Endothelial cell of umbilical vein (primary cell): Measurements from ENCODE around the gene TRIM32. TPM values are rescaled to one million over a fixed set of nuclear protein-coding genes. Genes with fewer than 3 reads are reported as not detected.
A peak's percentile ranks its signal among the peaks of the same experiment; 100 is the strongest.

Experiments
- BruUV-seq: library from RNA; stranded (reverse); fragments of 400-500 nt; replicated peaks from 2 replicates; lab custom pipeline; 2021; lab: Mats Ljungman, UMichigan
- CTCF ChIA-PET: fragments of 300-600, 350-600 bp; sonication (Branson Sonifier 250); formaldehyde crosslinking; loops from one replicate; lab custom pipeline; 2021; ENCODE audit warnings: antibody characterized with exemption, inconsistent platforms; lab: Charles Lee
- POLR2A ChIA-PET: fragments of 300-600, 350-600 bp; sonication (Branson Sonifier 250); formaldehyde crosslinking; loops from one replicate; lab custom pipeline; 2021; ENCODE audit warnings: antibody characterized with exemption, inconsistent platforms; lab: Charles Lee
- DNase-seq: peaks from one replicate; pipeline ENCODE4 v3.0.0-alpha.2; 2011; ENCODE audit warnings: low read depth, low spot score
- FAIRE-seq: peaks from 2 replicates; lab custom pipeline; 2011; peaks lifted over from hg19 to GRCh38; lab: Jason Lieb, UNC
- H2AFZ ChIP-seq: 2 replicates; pipeline ENCODE4 v1.6.0; 2012; ENCODE audit warnings: low read depth, low read length, control low read depth, inconsistent platforms
- H3K27ac ChIP-seq: 2 replicates; pipeline ENCODE4 v1.5.1; 2011; ENCODE audit warnings: low read depth, mild to moderate bottlenecking, control low read depth, low read length, moderate library complexity; ENCODE audit not compliant: insufficient read depth
- H3K27me3 ChIP-seq, 2 experiments: 2 replicates each; pipeline versions ENCODE4 v1.6.0 to v1.6.1; 2011; ENCODE audit warnings: low read length in 2 of 2, mixed read lengths in 1 of 2; ENCODE audit not compliant: control insufficient read depth in 2 of 2, insufficient read depth in 2 of 2
- H3K36me3 ChIP-seq, 2 experiments: 2 replicates in 1 of 2; 3 replicates in 1 of 2; pipeline ENCODE4 v1.5.1; 2011; ENCODE audit warnings: low read length in 2 of 2, mild to moderate bottlenecking in 1 of 2, moderate library complexity in 1 of 2; ENCODE audit not compliant: control insufficient read depth in 2 of 2, insufficient read depth in 2 of 2; ENCODE audit errors: extremely low read depth in 1 of 2
- H3K4me1 ChIP-seq: 3 replicates; pipeline ENCODE4 v1.5.1; 2011; ENCODE audit warnings: mild to moderate bottlenecking, low read length; ENCODE audit not compliant: control insufficient read depth, insufficient read depth; ENCODE audit errors: extremely low read depth
- H3K4me2 ChIP-seq: 2 replicates; pipeline ENCODE4 v1.6.1; 2011; ENCODE audit warnings: low read length, control low read depth, mixed read lengths; ENCODE audit not compliant: insufficient read depth
- H3K4me3 ChIP-seq, 3 experiments: fragments of 200-600 bp in 1 of 3; sonication (generic), shearing (Covaris generic) in 1 of 3; replicated peaks in 1 of 3; 2 replicates each; pipeline ENCODE4 v1.5.1; 2011 to 2016; ENCODE audit warnings: control low read depth in 3 of 3, low read length in 3 of 3, mild to moderate bottlenecking in 2 of 3, inconsistent platforms in 1 of 3, low read depth in 1 of 3, moderate library complexity in 1 of 3; ENCODE audit not compliant: insufficient read depth in 1 of 3
- H3K79me2 ChIP-seq: 2 replicates; pipeline ENCODE4 v1.6.0; 2012; ENCODE audit warnings: low read length, inconsistent platforms; ENCODE audit not compliant: control insufficient read depth, insufficient read depth
- H3K9ac ChIP-seq: replicated peaks from 2 replicates; pipeline ENCODE3; 2011; ENCODE audit warnings: low read length, control low read depth; ENCODE audit not compliant: insufficient read depth; ENCODE audit errors: extremely low read depth
- H3K9me1 ChIP-seq: replicated peaks from 3 replicates; pipeline ENCODE4 v1.6.0; 2011; ENCODE audit warnings: mild to moderate bottlenecking, low read length; ENCODE audit not compliant: control insufficient read depth, insufficient read depth; ENCODE audit errors: extremely low read depth
- H3K9me3 ChIP-seq: replicated peaks from 2 replicates; pipeline ENCODE4 v1.5.1; 2012; ENCODE audit warnings: low read length, inconsistent platforms; ENCODE audit not compliant: control insufficient read depth, insufficient read depth
- H4K20me1 ChIP-seq: replicated peaks from 2 replicates; pipeline ENCODE3; 2011; ENCODE audit warnings: mild to moderate bottlenecking, low read length; ENCODE audit not compliant: control insufficient read depth, insufficient read depth; ENCODE audit errors: extremely low read depth
- EZH2 ChIP-seq: IDR thresholded peaks from 2 replicates; pipeline ENCODE4 v1.6.1; 2012; ENCODE audit warnings: borderline replicate concordance, low read depth, mild to moderate bottlenecking, moderate library complexity, low read length, inconsistent platforms; ENCODE audit not compliant: severe bottlenecking
- FOS ChIP-seq: IDR thresholded peaks from 2 replicates; pipeline ENCODE4 v1.6.1; 2011; ENCODE audit warnings: mild to moderate bottlenecking, low read length, moderate library complexity, borderline replicate concordance; ENCODE audit not compliant: insufficient read depth
- GATA2 ChIP-seq: IDR thresholded peaks from 2 replicates; pipeline ENCODE4 v1.7.0; 2011; ENCODE audit warnings: low read depth, mild to moderate bottlenecking, moderate library complexity, mixed read lengths, low read length; ENCODE audit not compliant: insufficient read length, insufficient read depth
- JUN ChIP-seq: IDR thresholded peaks from 2 replicates; pipeline ENCODE4 v1.6.1; 2011; ENCODE audit warnings: borderline replicate concordance, low read depth; ENCODE audit not compliant: insufficient read length, insufficient read depth
- MAX ChIP-seq: IDR thresholded peaks from 2 replicates; pipeline ENCODE4 v1.6.1; 2011; ENCODE audit not compliant: insufficient read depth, insufficient read length
- MYC ChIP-seq: IDR thresholded peaks from one replicate; pipeline ENCODE4 v1.6.1; 2011; ENCODE audit warnings: mild to moderate bottlenecking, low read depth, low read length
- POLR2A ChIP-seq: IDR thresholded peaks from 2 replicates; pipeline ENCODE4 v1.6.1; 2012; ENCODE audit warnings: low read depth, mild to moderate bottlenecking, control low read depth, low read length
- POLR2AphosphoS5 ChIP-seq: IDR thresholded peaks from 2 replicates; pipeline ENCODE4 v1.6.1; 2012; ENCODE audit warnings: low read depth, mild to moderate bottlenecking, control low read depth, low read length, moderate library complexity; ENCODE audit not compliant: insufficient read depth
- dilution Hi-C: fragments of 300-500 bp; cut with MboI; formaldehyde crosslinking; loops from one replicate; pipeline ENCODE4 v1.15.0; 2019; ENCODE audit warnings: low sequenced_read_pairs; ENCODE audit not compliant: extremely low pct_ligation_motif_present
- intact Hi-C: fragments of 100-400 bp; cut with micrococcal nuclease; formaldehyde crosslinking; loops from one replicate; pipeline ENCODE4 v1.10.0; 2022
- polyA plus RNA-seq, 4 experiments: library from polyadenylated mRNA; depleted of rRNA in 3 of 4; stranded (reverse) in 3 of 4; unstranded in 1 of 4; fragments of >200 nt; gene quantifications; 2 replicates each; pipeline versions ENCODE4 v1.2.1 to v1.2.3, GENCODE V29; 2011 to 2012; ENCODE audit warnings: missing spikeins in 1 of 4
- total RNA-seq: library from RNA; stranded (reverse); gene quantifications from 2 replicates; pipeline ENCODE4 v1.2.3, GENCODE V29; 2021

Gene TRIM32
- total and polyA plus RNA-seq, 2 donors (not counting 3 experiments of a cell fraction or from before 2014, with no cell fraction given) = 10.8 to 18.4 TPM

- H3K36me3 ChIP-seq = no peaks in the 10 kb centered on the region
- peaks cover 32% of the 10 kb centered on the region for H3K79me2 ChIP-seq
- no peaks in the 10 kb centered on the region for H4K20me1 ChIP-seq
- ChIA-PET POLR2A (interaction anchor here (0.6 to 0.7 kb wide), 4 partner anchors 20 to 331 kb away, joined by 3 to 5 read pairs (median 4); no protein-coding TSS in a partner anchor), CTCF (interaction anchor here (0.6 to 1.4 kb wide), 4 partner anchors 9 to 1096 kb away, joined by 3 to 14 read pairs (median 4); no protein-coding TSS in a partner anchor)
- no peak for FAIRE-seq
- intact Hi-C loops (no loop called here), dilution Hi-C loops (no loop called here)
- peak overlapping the region; percentile 12 for H3K9ac ChIP-seq
- H3K4me1 ChIP-seq = peaks cover 11% of the 10 kb centered on the region
- no peaks in the 10 kb centered on the region for H3K27me3 ChIP-seq
- H3K27ac ChIP-seq = no peak overlapping the region
- no peak for DNase-seq
- H3K9me1 ChIP-seq = no peaks in the 10 kb centered on the region
- H2AFZ ChIP-seq = peak overlapping the region; percentile 90
- TSS peak; percentile 55 for BruUV-seq
- peak overlapping the region; percentile 50 to 82 (median 73) for H3K4me3 ChIP-seq
- TF ChIP-seq EZH2 = no peak
- no peak for TF ChIP-seq GATA2
- TF ChIP-seq JUN = no peak
- TF ChIP-seq POLR2AphosphoS5 = no peak
- TF ChIP-seq MAX = no peak
- TF ChIP-seq MYC = no peak
- TF ChIP-seq POLR2A = no peak
- no peak for TF ChIP-seq FOS
- no peaks in the 10 kb centered on the region for H3K9me3 ChIP-seq
- peak overlapping the region; percentile 62 for H3K4me2 ChIP-seq
These were observed 422 bp upstream of the TRIM32 start for GRCh38 chr9:116686693-116687073.

GRCh38 chr9:116687754-116688135, 640 bp downstream of the TRIM32 start:
- intact Hi-C loops = no loop called here
- no TSS peak for BruUV-seq
- CTCF ChIA-PET = interaction anchor here (1.4 kb wide), 1 partner anchor 11 kb away, joined by 14 read pairs; no protein-coding TSS in a partner anchor
- H3K4me3 ChIP-seq = peak overlapping the region; percentile 65 to 82 (median 73)
- dilution Hi-C loops = no loop called here
- H4K20me1 ChIP-seq = peaks cover 2% of the 10 kb centered on the region
- TF ChIP-seq POLR2AphosphoS5 (no peak), FOS (no peak), MYC (no peak), EZH2 (no peak)
- POLR2A ChIA-PET = no interaction called here
- H3K9me1 ChIP-seq = no peaks in the 10 kb centered on the region
- H3K9ac ChIP-seq = peak overlapping the region; percentile 63
- DNase-seq (no peak), FAIRE-seq (no peak)
- H3K27me3 ChIP-seq = no peaks in the 10 kb centered on the region
- peaks cover 11% of the 10 kb centered on the region for H3K4me1 ChIP-seq
- H3K9me3 ChIP-seq = no peaks in the 10 kb centered on the region
- peaks cover 40% of the 10 kb centered on the region for H3K79me2 ChIP-seq
- H2AFZ ChIP-seq = peak overlapping the region; percentile 66
- no peak overlapping the region for H3K27ac ChIP-seq
- peak overlapping the region; percentile 58 for H3K4me2 ChIP-seq
- no peaks in the 10 kb centered on the region for H3K36me3 ChIP-seq
